GM23338 (cell line): ENCODE results near the gene ARHGEF39. TPM values are rescaled to one million over a fixed set of nuclear protein-coding genes. Genes with fewer than 3 reads are reported as not detected.

Experiments used
- ATAC-seq: fragments of 200-7000 bp; cut with Tn5 transposase; 3 replicates; pipeline ENCODE4 v1.9.1; 2020
- DNase-seq: peaks from one replicate; pipeline ENCODE4 v3.0.0-alpha.2; 2015; ENCODE audit warnings: low spot score
- H2AFZ ChIP-seq: fragments of 200-600 bp; sonication (generic); 2 replicates; pipeline ENCODE4 v1.8.0; 2016; ENCODE audit warnings: antibody characterized with exemption, mild to moderate bottlenecking, moderate library complexity
- H3F3A ChIP-seq: fragments of 200-600 bp; sonication (generic); replicated peaks from 2 replicates; pipeline ENCODE4 v1.8.0; 2017; ENCODE audit warnings: antibody characterized with exemption, mixed run types, low read depth
- H3K27ac ChIP-seq: fragments of 200-600 bp; sonication (generic); 2 replicates; pipeline ENCODE4 v1.6.1; 2016; ENCODE audit warnings: low read depth
- H3K27me3 ChIP-seq: fragments of 200-600 bp; sonication (generic); 2 replicates; pipeline ENCODE4 v1.8.0; 2016; ENCODE audit warnings: mild to moderate bottlenecking, mixed run types, moderate library complexity; ENCODE audit not compliant: insufficient read depth
- H3K36me3 ChIP-seq: fragments of 200-600 bp; sonication (generic); 2 replicates; pipeline ENCODE4 v1.8.0; 2016; ENCODE audit warnings: mild to moderate bottlenecking; ENCODE audit not compliant: insufficient read depth
- H3K4me1 ChIP-seq: fragments of 200-600 bp; sonication (generic); 2 replicates; pipeline ENCODE4 v1.8.0; 2016; ENCODE audit warnings: mild to moderate bottlenecking, moderate library complexity; ENCODE audit not compliant: insufficient read depth
- H3K4me2 ChIP-seq: fragments of 200-600 bp; sonication (generic); 2 replicates; pipeline ENCODE4 v1.7.1; 2017; ENCODE audit warnings: mixed run types
- H3K4me3 ChIP-seq: fragments of 200-600 bp; sonication (generic); 2 replicates; pipeline ENCODE4 v1.6.1; 2016; ENCODE audit warnings: mixed run types
- H3K79me2 ChIP-seq: fragments of 200-600 bp; sonication (generic); replicated peaks from 2 replicates; pipeline ENCODE4 v1.8.0; 2017; ENCODE audit warnings: mild to moderate bottlenecking; ENCODE audit not compliant: insufficient read depth
- H3K9me2 ChIP-seq: fragments of 200-600 bp; sonication (generic); 2 replicates; pipeline ENCODE4 v1.8.0; 2017; ENCODE audit not compliant: insufficient read depth
- H4K20me1 ChIP-seq: fragments of 200-600 bp; sonication (generic); replicated peaks from 2 replicates; pipeline ENCODE4 v1.8.0; 2017; ENCODE audit warnings: mild to moderate bottlenecking; ENCODE audit not compliant: insufficient read depth
- H3K27ac Mint-ChIP-seq: 2 replicates; pipeline ENCODE4 v1.8.0; 2020; ENCODE audit warnings: inconsistent platforms, mild to moderate bottlenecking, moderate library complexity, mixed read lengths
- H3K27me3 Mint-ChIP-seq: 3 replicates; pipeline ENCODE4 v1.8.0; 2022; ENCODE audit warnings: low read depth, mild to moderate bottlenecking, moderate library complexity, mixed read lengths, inconsistent platforms; ENCODE audit not compliant: insufficient read depth, poor library complexity
- H3K36me3 Mint-ChIP-seq: 3 replicates; pipeline ENCODE4 v1.8.0; 2021; ENCODE audit warnings: low read depth, mild to moderate bottlenecking, inconsistent platforms, moderate library complexity, mixed read lengths
- H3K4me1 Mint-ChIP-seq: 3 replicates; pipeline ENCODE4 v1.8.0; 2020; ENCODE audit warnings: mild to moderate bottlenecking, inconsistent platforms, mixed read lengths
- H3K4me3 Mint-ChIP-seq: 3 replicates; pipeline ENCODE4 v1.8.0; 2021; ENCODE audit warnings: moderate library complexity, mild to moderate bottlenecking, inconsistent platforms, mixed read lengths
- H3K9me3 Mint-ChIP-seq: 3 replicates; pipeline ENCODE4 v1.8.0; 2020; ENCODE audit warnings: moderate library complexity, mild to moderate bottlenecking, inconsistent platforms, mixed read lengths
- CREB1 ChIP-seq: fragments of 250-450 bp; sonication (Bioruptor Pico); IDR thresholded peaks from 2 replicates; pipeline ENCODE4 v1.5.0; 2020; ENCODE audit warnings: low read depth, mild to moderate bottlenecking, moderate library complexity
- CTCF ChIP-seq, 2 experiments: fragments of 200-600 bp in 1 of 2; sonication (generic) in 1 of 2; conservative IDR thresholded peaks; 2 replicates each; pipeline versions ENCODE4 v1.5.1 to v1.6.1; 2016 to 2017; ENCODE audit warnings: antibody characterized with exemption in 2 of 2, low read depth in 2 of 2, mild to moderate bottlenecking in 2 of 2, moderate library complexity in 1 of 2
- ETS1 ChIP-seq: IDR thresholded peaks from 2 replicates; pipeline ENCODE4 v1.6.1; 2016; ENCODE audit warnings: antibody characterized with exemption
- EZH2 ChIP-seq: fragments of 200-600 bp; sonication (generic); IDR thresholded peaks from one replicate; pipeline ENCODE4 v1.8.0; 2017; ENCODE audit warnings: antibody characterized with exemption, mild to moderate bottlenecking, low read depth; ENCODE audit not compliant: unreplicated experiment
- EZH2phosphoT487 ChIP-seq: fragments of 200-600 bp; sonication (generic); IDR thresholded peaks from one replicate; pipeline ENCODE4 v1.8.1; 2018; ENCODE audit warnings: antibody characterized with exemption; ENCODE audit not compliant: unreplicated experiment
- JUNB ChIP-seq: IDR thresholded peaks from one replicate; pipeline ENCODE4 v1.6.1; 2016; ENCODE audit warnings: antibody characterized with exemption; ENCODE audit not compliant: unreplicated experiment
- NANOG ChIP-seq: IDR thresholded peaks from 2 replicates; pipeline ENCODE4 v1.6.1; 2016; ENCODE audit warnings: antibody characterized with exemption, borderline replicate concordance
- POLR2AphosphoS5 ChIP-seq: IDR thresholded peaks from 2 replicates; pipeline ENCODE4 v1.6.1; 2016; ENCODE audit warnings: antibody characterized with exemption, low read depth
- REST ChIP-seq: IDR thresholded peaks from one replicate; pipeline ENCODE4 v1.6.1; 2018; ENCODE audit warnings: antibody characterized with exemption; ENCODE audit not compliant: unreplicated experiment
- STAT1 ChIP-seq: IDR thresholded peaks from one replicate; pipeline ENCODE4 v1.6.1; 2016; ENCODE audit warnings: antibody characterized with exemption; ENCODE audit not compliant: unreplicated experiment
- ZNF114 ChIP-seq: fragments of 250-450 bp; sonication (Bioruptor Pico); IDR thresholded peaks from 2 replicates; pipeline ENCODE4 v1.5.0; 2020; ENCODE audit warnings: mild to moderate bottlenecking, moderate library complexity
- ZNF331 ChIP-seq: fragments of 250-450 bp; sonication (Bioruptor Pico); IDR thresholded peaks from 2 replicates; pipeline ENCODE4 v1.5.0; 2020; ENCODE audit warnings: low read depth, mild to moderate bottlenecking, moderate library complexity
- ZNF462 ChIP-seq: fragments of 250-450 bp; sonication (Bioruptor Pico); IDR thresholded peaks from 2 replicates; pipeline ENCODE4 v1.5.0; 2020; ENCODE audit warnings: mild to moderate bottlenecking, moderate library complexity
- polyA plus RNA-seq: library from polyadenylated mRNA; unstranded; fragments of >200 nt; fragmentation: Nextera tagmentation; extraction: Ambion mirVana; gene quantifications from 2 replicates; pipeline ENCODE4 v1.2.1, GENCODE V29; 2016
- total RNA-seq: library from RNA; depleted of rRNA; stranded (reverse); fragments of >200 nt; shearing (Covaris generic); gene quantifications from 2 replicates; pipeline ENCODE4 v1.2.3, GENCODE V29; 2014

Gene ARHGEF39
- total and polyA plus RNA-seq, 2 experiments from 2014 or later: 16.8 to 31.0 TPM

- no peaks in the 10 kb centered on the region for H3K9me2 ChIP-seq
- Mint-ChIP-seq H3K27me3 (peaks cover 31% of the 10 kb centered on the region), H3K36me3 (no peaks in the 10 kb centered on the region), H3K4me3 (peak overlapping the region; percentile 78), H3K9me3 (no peaks in the 10 kb centered on the region), H3K4me1 (peaks cover 14% of the 10 kb centered on the region), H3K27ac (no peak overlapping the region)
- peak overlapping the region; percentile 85 for H3K4me3 ChIP-seq
- no peaks in the 10 kb centered on the region for H4K20me1 ChIP-seq
- TF ChIP-seq REST: no peak
- no peak for TF ChIP-seq CREB1 (CRISPR knock-in tag)
- TF ChIP-seq ZNF331 (CRISPR knock-in tag): no peak
- no peak for TF ChIP-seq EZH2
- TF ChIP-seq POLR2AphosphoS5: no peak
- TF ChIP-seq ETS1: no peak
- TF ChIP-seq JUNB: no peak
- no peak for TF ChIP-seq ZNF114 (CRISPR knock-in tag)
- TF ChIP-seq STAT1: no peak
- TF ChIP-seq EZH2phosphoT487: no peak
- TF ChIP-seq ZNF462 (CRISPR knock-in tag): no peak
- TF ChIP-seq NANOG: no peak
- TF ChIP-seq CTCF (conservative IDR thresholded peaks at IDR 0.05; ENCODE audit: low read depth in 2 of 2): no peak
- H3F3A ChIP-seq: peaks cover 17% of the 10 kb centered on the region
- no peak overlapping the region for H3K27ac ChIP-seq
- ATAC-seq (peak; percentile 70), DNase-seq (peak; percentile 42)
- H3K27me3 ChIP-seq: peaks cover 33% of the 10 kb centered on the region
- peak overlapping the region; percentile 95 for H3K4me2 ChIP-seq
- peaks cover 14% of the 10 kb centered on the region for H3K4me1 ChIP-seq
- H2AFZ ChIP-seq: peak overlapping the region; percentile 100
- H3K36me3 ChIP-seq: no peaks in the 10 kb centered on the region
- no peaks in the 10 kb centered on the region for H3K79me2 ChIP-seq
Observed at GRCh38 chr9:35615981-35616680, 48.9 kb downstream of the ARHGEF39 start.
